GM23338 (cell line): ENCODE data around the gene DSCAML1.

Experiments used
- CTCF ChIP-seq, 2 experiments: fragments of 200-600 bp in 1 of 2; sonication (generic) in 1 of 2; conservative IDR thresholded peaks; 2 replicates each; pipeline versions ENCODE4 v1.5.1 to v1.6.1; 2016 to 2017; ENCODE audit warnings: antibody characterized with exemption in 2 of 2, low read depth in 2 of 2, mild to moderate bottlenecking in 2 of 2, moderate library complexity in 1 of 2
- EZH2 ChIP-seq: fragments of 200-600 bp; sonication (generic); IDR thresholded peaks from one replicate; pipeline ENCODE4 v1.8.0; 2017; ENCODE audit warnings: antibody characterized with exemption, mild to moderate bottlenecking, low read depth; ENCODE audit not compliant: unreplicated experiment
- EZH2phosphoT487 ChIP-seq: fragments of 200-600 bp; sonication (generic); IDR thresholded peaks from one replicate; pipeline ENCODE4 v1.8.1; 2018; ENCODE audit warnings: antibody characterized with exemption; ENCODE audit not compliant: unreplicated experiment
- POLR2AphosphoS5 ChIP-seq: IDR thresholded peaks from 2 replicates; pipeline ENCODE4 v1.6.1; 2016; ENCODE audit warnings: antibody characterized with exemption, low read depth
- REST ChIP-seq: IDR thresholded peaks from one replicate; pipeline ENCODE4 v1.6.1; 2018; ENCODE audit warnings: antibody characterized with exemption; ENCODE audit not compliant: unreplicated experiment
- ZNF462 ChIP-seq: fragments of 250-450 bp; sonication (Bioruptor Pico); IDR thresholded peaks from 2 replicates; pipeline ENCODE4 v1.5.0; 2020; ENCODE audit warnings: mild to moderate bottlenecking, moderate library complexity

- TF ChIP-seq ZNF462 (CRISPR knock-in tag): no peak
- TF ChIP-seq EZH2: no peak
- no peak for TF ChIP-seq CTCF (conservative IDR thresholded peaks at IDR 0.05; ENCODE audit: low read depth in 2 of 2)
- no peak for TF ChIP-seq EZH2phosphoT487
- TF ChIP-seq POLR2AphosphoS5: no peak
- TF ChIP-seq REST: no peak
Observed at GRCh38 chr11:117799634-117800033, 2.6 kb upstream of the DSCAML1 start.
